Esophagus squamous epithelium (tissue), 4 donors: ENCODE data around the gene TJP3.

Experiments
- CTCF ChIP-seq, 6 experiments: fragments of 450-650 bp in 4 of 6; fragments of 200-600 bp in 2 of 6; sonication (generic) in 2 of 6; IDR thresholded peaks; one replicate each; pipeline ENCODE4 v1.5.1; 2016 to 2019; ENCODE audit warnings: antibody characterized with exemption in 6 of 6, mild to moderate bottlenecking in 4 of 6, moderate library complexity in 4 of 6
- POLR2A ChIP-seq, 4 donors: fragments of 450-650 bp; IDR thresholded peaks; one replicate each; pipeline ENCODE4 v1.6.1; 2017; ENCODE audit warnings: antibody characterized with exemption in 4 of 4, mild to moderate bottlenecking in 4 of 4, moderate library complexity in 3 of 4

- TF ChIP-seq POLR2A (IDR thresholded peaks at IDR 0.05) (no peak), CTCF (IDR thresholded peaks at IDR 0.05) (no peak)
Measured at GRCh38 chr19:3740431-3740830, 32.2 kb downstream of the TJP3 start.
